HG03575 (cell line): ENCODE measurements around the gene KCNJ5.
"Not testable (repeated sequence)": the region's sequence is repeated elsewhere in the genome, so short reads cannot be mapped to it uniquely, and the experiment has no call there.

ENCODE experiments used
- ATAC-seq: cut with Tn5 transposase; IDR thresholded peaks from one replicate; pipeline ENCODE4 v1.9.1; 2021; ENCODE audit not compliant: unreplicated experiment, insufficient number of reproducible peaks, low FRiP score; ENCODE audit errors: extremely low read depth

Gene KCNJ5

GRCh38 chr11:128907585-128907984 lies 16.4 kb downstream of the KCNJ5 start:
- no peak for ATAC-seq

DNA sequence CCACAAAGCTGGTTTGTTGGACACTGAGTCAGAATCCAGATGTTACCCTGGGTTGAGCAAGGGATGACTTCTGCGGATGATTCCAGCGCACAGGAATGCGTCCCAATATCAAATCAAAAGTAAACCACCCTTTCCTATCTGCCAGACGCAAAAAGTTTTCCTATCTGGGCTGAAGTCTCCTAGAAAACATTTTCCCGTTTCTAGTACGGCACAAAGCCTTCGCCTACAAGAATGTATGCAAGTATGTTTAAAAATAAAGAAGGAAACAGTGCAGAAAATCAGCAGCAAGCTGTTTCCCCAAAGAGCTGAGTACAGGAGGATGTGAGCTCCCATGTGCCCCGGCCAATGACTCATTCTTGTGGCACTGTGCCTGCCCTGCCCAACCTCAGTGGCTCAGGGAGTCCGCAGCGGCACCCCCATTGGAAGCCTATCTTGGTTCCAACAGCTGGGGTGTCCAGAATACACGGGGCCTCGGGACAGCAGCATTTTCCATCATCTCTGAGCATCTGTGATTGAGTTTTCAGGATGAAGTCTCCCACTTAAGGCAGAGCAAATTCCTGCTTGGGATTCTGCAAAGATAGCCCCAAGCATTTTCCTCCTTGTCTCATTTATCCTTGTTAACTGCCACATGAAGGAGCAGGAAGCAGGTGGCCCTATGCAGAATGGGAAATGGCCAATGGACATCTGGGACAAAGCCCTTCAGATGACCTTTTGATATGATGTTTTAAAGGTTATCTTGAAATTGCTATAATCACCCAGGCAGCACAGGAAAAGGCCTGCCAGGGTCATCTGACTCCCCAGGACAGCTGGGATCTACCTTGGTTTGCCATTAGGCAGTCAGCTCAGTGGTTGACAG lies 17.5 kb downstream of the KCNJ5 start:
- no peak for ATAC-seq

GRCh38 chr11:128909438-128910125 lies 18.4 kb downstream of the KCNJ5 start:
- no peak for ATAC-seq

DNA sequence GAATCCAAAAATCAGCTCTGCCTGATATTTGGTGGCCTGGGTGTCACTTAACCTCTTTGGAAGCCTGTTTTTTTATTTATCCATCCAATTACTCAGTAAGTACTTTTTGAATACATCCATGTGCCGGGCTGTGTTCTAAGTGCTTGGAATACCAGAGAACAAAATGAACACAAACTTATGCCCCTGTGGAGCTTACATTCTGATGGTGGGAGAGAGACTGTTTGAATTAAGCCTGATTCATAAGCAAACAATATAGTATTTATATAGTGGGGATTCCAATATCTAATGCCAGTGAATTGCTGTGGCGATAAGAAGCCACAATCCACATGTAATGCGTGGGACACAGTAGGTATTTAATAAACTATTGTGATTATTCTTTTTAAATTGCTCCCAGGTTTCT lies 19.4 kb downstream of the KCNJ5 start:
- ATAC-seq = no peak

- no peak for ATAC-seq
Observed at GRCh38 chr11:128911239-128911638, 20.1 kb downstream of the KCNJ5 start.

DNA sequence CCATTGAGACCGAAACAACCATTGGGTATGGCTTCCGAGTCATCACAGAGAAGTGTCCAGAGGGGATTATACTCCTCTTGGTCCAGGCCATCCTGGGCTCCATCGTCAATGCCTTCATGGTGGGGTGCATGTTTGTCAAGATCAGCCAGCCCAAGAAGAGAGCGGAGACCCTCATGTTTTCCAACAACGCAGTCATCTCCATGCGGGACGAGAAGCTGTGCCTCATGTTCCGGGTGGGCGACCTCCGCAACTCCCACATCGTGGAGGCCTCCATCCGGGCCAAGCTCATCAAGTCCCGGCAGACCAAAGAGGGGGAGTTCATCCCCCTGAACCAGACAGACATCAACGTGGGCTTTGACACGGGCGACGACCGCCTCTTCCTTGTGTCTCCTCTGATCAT lies 20.5 kb downstream of the KCNJ5 start:
- no peak for ATAC-seq

- ATAC-seq = no peak
Observed at GRCh38 chr11:128913806-128914205, 22.6 kb downstream of the KCNJ5 start.

- no peak for ATAC-seq
Observed at GRCh38 chr11:128914216-128915148, 23.3 kb downstream of the KCNJ5 start.

GRCh38 chr11:128915149-128915521 lies 24.0 kb downstream of the KCNJ5 start:
- ATAC-seq = no peak

- no peak for ATAC-seq
Observed at GRCh38 chr11:128916037-128916572, 24.9 kb downstream of the KCNJ5 start.

DNA sequence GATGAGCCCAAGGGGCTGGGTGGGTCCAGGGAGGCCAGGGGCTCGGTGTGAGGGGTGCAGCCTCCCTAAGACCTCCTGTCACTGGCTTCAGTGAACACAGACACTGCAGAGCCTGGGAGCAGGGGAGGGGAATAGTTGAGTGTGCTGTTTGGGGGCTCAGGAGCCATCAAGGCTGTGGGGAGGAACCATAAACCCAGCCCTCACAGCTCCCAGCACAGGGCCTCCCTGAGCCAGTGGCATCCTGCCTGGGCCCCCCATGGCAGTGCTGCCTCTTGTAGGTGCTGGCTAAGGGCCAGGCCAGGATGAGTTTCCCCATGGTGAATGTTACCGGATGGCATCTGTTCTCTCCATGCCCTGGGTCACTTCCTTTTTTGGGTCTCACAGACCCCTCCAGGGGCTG lies 25.5 kb downstream of the KCNJ5 start:
- ATAC-seq = no peak

DNA sequence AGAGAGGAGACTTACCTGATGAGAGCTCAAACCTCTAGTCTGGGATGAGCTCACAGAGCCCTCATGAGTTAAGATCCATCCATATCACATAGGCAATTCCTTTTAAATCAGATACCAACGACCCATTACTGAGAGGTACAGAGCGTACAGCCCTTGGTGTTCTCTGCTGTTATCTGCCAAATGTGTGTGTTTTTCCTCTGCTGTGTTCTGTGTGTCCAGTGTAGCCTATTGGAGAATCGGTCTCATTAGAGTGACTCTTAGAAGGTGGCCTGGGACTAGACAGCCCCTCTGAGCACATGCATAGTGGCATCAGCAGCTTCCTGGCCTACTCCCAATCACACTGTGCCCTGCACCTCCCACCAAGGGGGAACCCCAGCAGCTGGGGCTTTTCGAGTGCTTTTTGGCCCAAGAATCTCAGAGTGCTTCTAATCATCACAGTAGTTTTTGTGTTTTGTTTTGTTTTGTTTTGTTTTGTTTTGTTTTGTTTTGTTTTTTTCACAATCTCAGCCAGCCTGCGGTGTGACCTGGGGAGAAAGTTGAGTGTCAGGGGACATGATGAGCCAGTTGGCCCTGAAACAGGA lies 26.1 kb downstream of the KCNJ5 start:
- ATAC-seq = no peak

- ATAC-seq = no peak
Observed at GRCh38 chr11:128919216-128919615, 28.1 kb downstream of the KCNJ5 start.

GRCh38 chr11:128919635-128920034 lies 28.5 kb downstream of the KCNJ5 start:
- ATAC-seq = not testable (repeated sequence)

DNA sequence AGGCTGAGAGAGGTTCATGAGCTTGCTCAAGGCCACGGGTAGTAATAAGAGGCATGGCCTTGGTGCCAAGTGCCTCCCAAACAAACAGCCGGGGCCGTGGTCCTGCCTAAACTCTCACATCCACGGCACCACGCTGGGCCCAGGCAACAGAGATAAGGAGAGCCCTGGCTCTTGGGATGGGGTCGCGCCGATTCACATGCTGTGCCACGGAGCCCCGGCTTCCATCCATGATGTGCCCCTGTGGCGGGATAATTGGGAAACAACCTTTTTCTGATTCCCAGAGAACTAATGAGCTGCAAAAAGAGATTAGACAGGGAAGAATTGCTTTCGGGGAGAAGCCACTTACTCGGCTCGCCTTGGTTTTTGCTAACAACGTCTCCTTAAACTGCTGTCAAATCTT lies 29.5 kb downstream of the KCNJ5 start:
- ATAC-seq = no peak

- no peak for ATAC-seq
Observed at GRCh38 chr11:128921793-128922192, 30.6 kb downstream of the KCNJ5 start.

- no peak for ATAC-seq
Observed at GRCh38 chr11:128924104-128924503, 32.9 kb downstream of the KCNJ5 start.

- ATAC-seq = no peak
Observed at GRCh38 chr11:128924510-128925249, 33.5 kb downstream of the KCNJ5 start.
